Mesendoderm (in vitro differentiated cells): Measurements from ENCODE around the gene RBM12.

Experiments used
- DNase-seq: peaks from one replicate; pipeline ENCODE4 v3.0.0; 2013
- H2AK5ac ChIP-seq: 2 replicates; pipeline ENCODE4 v1.6.1; 2013; ENCODE audit warnings: low read length, inconsistent platforms
- H2BK120ac ChIP-seq: 2 replicates; pipeline ENCODE4 v1.6.1; 2013; ENCODE audit warnings: low read depth, mild to moderate bottlenecking, low read length, moderate library complexity, mixed read lengths
- H2BK15ac ChIP-seq: replicated peaks from 2 replicates; pipeline ENCODE4 v1.6.1; 2013; ENCODE audit warnings: low read depth, mild to moderate bottlenecking, moderate library complexity
- H2BK5ac ChIP-seq: 2 replicates; pipeline ENCODE4 v1.6.1; 2013; ENCODE audit warnings: low read length, inconsistent platforms
- H3K18ac ChIP-seq: 2 replicates; pipeline ENCODE4 v1.6.1; 2013; ENCODE audit warnings: mild to moderate bottlenecking, low read length, mixed read lengths
- H3K23ac ChIP-seq: one replicate; pipeline ENCODE4 v1.6.1; 2013; ENCODE audit warnings: low read length
- H3K27ac ChIP-seq: 2 replicates; pipeline ENCODE4 v1.5.1; 2013; ENCODE audit warnings: low read depth, mild to moderate bottlenecking, inconsistent platforms, low read length, moderate library complexity
- H3K27me3 ChIP-seq: 2 replicates; pipeline ENCODE4 v1.6.1; 2013; ENCODE audit warnings: low read length, control low read depth, mild to moderate bottlenecking, inconsistent platforms; ENCODE audit not compliant: insufficient read depth, poor library complexity
- H3K36me3 ChIP-seq: 2 replicates; pipeline ENCODE4 v1.6.1; 2013; ENCODE audit warnings: low read length, inconsistent platforms; ENCODE audit not compliant: control insufficient read depth, insufficient read depth
- H3K4ac ChIP-seq: one replicate; pipeline ENCODE4 v1.6.1; 2013; ENCODE audit warnings: low read depth, mild to moderate bottlenecking, low read length, moderate library complexity
- H3K4me1 ChIP-seq: 2 replicates; pipeline ENCODE4 v1.6.1; 2013; ENCODE audit warnings: low read depth, low read length, inconsistent platforms; ENCODE audit not compliant: control insufficient read depth
- H3K4me2 ChIP-seq: 2 replicates; pipeline ENCODE4 v1.6.1; 2013; ENCODE audit warnings: low read length
- H3K4me3 ChIP-seq: 2 replicates; pipeline ENCODE4 v1.5.1; 2013; ENCODE audit warnings: mild to moderate bottlenecking, low read length
- H3K56ac ChIP-seq: one replicate; pipeline ENCODE4 v1.6.1; 2013; ENCODE audit warnings: low read length
- H3K79me1 ChIP-seq: 2 replicates; pipeline ENCODE4 v1.6.1; 2013; ENCODE audit warnings: low read length, inconsistent platforms
- H3K79me2 ChIP-seq: 2 replicates; pipeline ENCODE4 v1.6.1; 2013; ENCODE audit warnings: mild to moderate bottlenecking, low read length; ENCODE audit not compliant: control insufficient read depth, insufficient read depth
- H3K9ac ChIP-seq: 2 replicates; pipeline ENCODE4 v1.6.1; 2013; ENCODE audit warnings: low read length, inconsistent platforms
- H4K5ac ChIP-seq: one replicate; pipeline ENCODE4 v1.6.1; 2013; ENCODE audit warnings: low read length
- H4K8ac ChIP-seq: one replicate; pipeline ENCODE4 v1.6.1; 2013; ENCODE audit warnings: low read depth, mild to moderate bottlenecking, control low read depth, low read length, moderate library complexity
- WGBS: extraction: QIAGEN DNeasy Blood & Tissue Kit; methylation state at CpG from one replicate; pipeline ENCODE4 v1.1.7; 2013; ENCODE audit warnings: low lambda C conversion rate, missing lambda C conversion rate; ENCODE audit not compliant: insufficient coverage; ENCODE audit errors: extremely low coverage; 5-methylcytosine and 5-hydroxymethylcytosine counted together

The RBM12 gene

GRCh38 chr20:35650632-35651031, 14.1 kb downstream of the RBM12 start:
- no peak overlapping the region for H4K8ac ChIP-seq
- no peak overlapping the region for H3K23ac ChIP-seq
- H3K56ac ChIP-seq, result no peak overlapping the region
- H3K79me1 ChIP-seq, result peaks cover 20% of the 10 kb centered on the region
- H2BK15ac ChIP-seq, result no peak overlapping the region
- no peak overlapping the region for H3K4me2 ChIP-seq
- peaks cover 11% of the 10 kb centered on the region for H3K36me3 ChIP-seq
- H3K79me2 ChIP-seq, result peaks cover 65% of the 10 kb centered on the region
- H3K9ac ChIP-seq, result no peak overlapping the region
- WGBS, result no CpG with 5 or more reads among the region's 3 CpGs
- no peak overlapping the region for H3K4ac ChIP-seq
- no peaks in the 10 kb centered on the region for H3K27me3 ChIP-seq
- H3K27ac ChIP-seq, result no peak overlapping the region
- no peak overlapping the region for H2AK5ac ChIP-seq
- H3K4me3 ChIP-seq, result no peak overlapping the region
- H2BK5ac ChIP-seq, result no peak overlapping the region
- no peak overlapping the region for H3K18ac ChIP-seq
- no peak overlapping the region for H2BK120ac ChIP-seq
- no peaks in the 10 kb centered on the region for H3K4me1 ChIP-seq
- no peak for DNase-seq
- H4K5ac ChIP-seq, result no peak overlapping the region

DNA sequence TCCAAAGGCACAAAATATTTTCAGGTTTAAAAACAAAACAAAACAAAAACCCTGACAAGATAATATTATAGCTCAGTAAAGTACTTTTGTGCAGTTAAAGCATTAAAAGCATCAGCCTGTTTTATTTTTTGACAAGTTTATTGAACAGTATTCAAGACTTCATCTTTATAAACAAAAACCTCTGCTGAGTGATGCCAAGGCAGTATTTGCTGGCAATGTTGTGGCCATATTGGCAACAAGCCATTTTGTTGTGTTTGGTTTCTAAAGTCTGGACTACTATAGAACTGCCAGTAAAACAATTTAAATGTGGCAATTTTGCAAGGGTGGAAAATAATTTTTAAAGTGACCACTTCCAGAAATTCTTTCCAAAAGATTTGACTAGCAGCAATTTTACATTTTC, 15.9 kb downstream of the RBM12 start:
- Histone ChIP-seq H3K23ac (no peak overlapping the region), H3K9ac (no peak overlapping the region), H2AK5ac (no peak overlapping the region), H3K4ac (no peak overlapping the region), H3K4me2 (no peak overlapping the region), H2BK120ac (no peak overlapping the region), H3K79me1 (peaks cover 20% of the 10 kb centered on the region), H3K27ac (no peak overlapping the region), H3K79me2 (peaks cover 63% of the 10 kb centered on the region), H3K27me3 (no peaks in the 10 kb centered on the region), H3K36me3 (peaks cover under 1% of the 10 kb centered on the region), H4K8ac (no peak overlapping the region), H3K4me1 (no peaks in the 10 kb centered on the region), H2BK15ac (no peak overlapping the region), H2BK5ac (no peak overlapping the region), H3K56ac (no peak overlapping the region), H4K5ac (no peak overlapping the region), H3K18ac (no peak overlapping the region), H3K4me3 (no peak overlapping the region)
- DNase-seq, result no peak

- no peak overlapping the region for H2BK15ac ChIP-seq
- no peaks in the 10 kb centered on the region for H3K36me3 ChIP-seq
- no peak overlapping the region for H3K4me3 ChIP-seq
- H3K79me1 ChIP-seq, result peaks cover 32% of the 10 kb centered on the region
- no peak overlapping the region for H2BK5ac ChIP-seq
- no peak overlapping the region for H3K56ac ChIP-seq
- no peak overlapping the region for H2BK120ac ChIP-seq
- no peak overlapping the region for H2AK5ac ChIP-seq
- H3K79me2 ChIP-seq, result peaks cover 48% of the 10 kb centered on the region
- no peak overlapping the region for H3K4me2 ChIP-seq
- H4K8ac ChIP-seq, result no peak overlapping the region
- no peak overlapping the region for H3K23ac ChIP-seq
- no CpG with 5 or more reads among the region's 2 CpGs for WGBS
- H4K5ac ChIP-seq, result no peak overlapping the region
- H3K9ac ChIP-seq, result no peak overlapping the region
- no peak for DNase-seq
- H3K27me3 ChIP-seq, result no peaks in the 10 kb centered on the region
- no peak overlapping the region for H3K4ac ChIP-seq
- H3K27ac ChIP-seq, result no peak overlapping the region
- H3K18ac ChIP-seq, result no peak overlapping the region
- no peaks in the 10 kb centered on the region for H3K4me1 ChIP-seq
Observed at GRCh38 chr20:35644806-35645205, 19.9 kb downstream of the RBM12 start.

DNA sequence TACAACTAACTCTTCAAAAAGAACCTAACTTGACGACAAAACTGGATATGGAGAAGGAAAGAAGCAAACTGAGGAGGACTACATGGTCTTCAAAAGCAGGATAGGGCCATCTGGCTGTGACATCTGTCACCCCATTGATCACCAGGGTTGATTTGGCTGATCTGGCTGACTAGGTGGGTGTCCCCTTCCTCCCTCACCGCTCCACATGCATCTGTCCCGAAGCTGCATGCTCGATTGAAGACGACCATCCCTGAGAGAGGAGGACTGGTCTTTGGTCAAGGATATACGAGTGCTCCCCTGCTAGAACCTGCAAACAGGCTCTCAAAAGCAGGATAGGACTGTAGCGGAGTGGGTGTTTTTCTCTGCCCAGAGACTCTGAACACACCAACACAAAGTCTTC, 21.7 kb downstream of the RBM12 start:
- no peaks in the 10 kb centered on the region for H3K4me1 ChIP-seq
- H3K23ac ChIP-seq, result no peak overlapping the region

GRCh38 chr20:35641743-35642142, 23.0 kb downstream of the RBM12 start:
- DNase-seq, result no peak
- no CpG with 5 or more reads among the region's 4 CpGs for WGBS
- H3K56ac ChIP-seq, result no peak overlapping the region

More for the DNA sequence above, 21.7 kb downstream of the RBM12 start:
- Histone ChIP-seq H2AK5ac (no peak overlapping the region), H3K36me3 (no peaks in the 10 kb centered on the region), H3K27me3 (no peaks in the 10 kb centered on the region), H2BK15ac (no peak overlapping the region), H3K4ac (no peak overlapping the region), H3K79me2 (peaks cover 44% of the 10 kb centered on the region), H3K18ac (no peak overlapping the region), H3K56ac (no peak overlapping the region), H3K79me1 (peaks cover 35% of the 10 kb centered on the region), H3K4me3 (no peak overlapping the region), H3K4me2 (no peak overlapping the region), H4K8ac (no peak overlapping the region), H3K9ac (no peak overlapping the region), H2BK120ac (no peak overlapping the region), H4K5ac (no peak overlapping the region), H3K27ac (no peak overlapping the region), H2BK5ac (no peak overlapping the region)
- DNase-seq, result no peak
- WGBS, result no CpG with 5 or more reads among the region's 7 CpGs

DNA sequence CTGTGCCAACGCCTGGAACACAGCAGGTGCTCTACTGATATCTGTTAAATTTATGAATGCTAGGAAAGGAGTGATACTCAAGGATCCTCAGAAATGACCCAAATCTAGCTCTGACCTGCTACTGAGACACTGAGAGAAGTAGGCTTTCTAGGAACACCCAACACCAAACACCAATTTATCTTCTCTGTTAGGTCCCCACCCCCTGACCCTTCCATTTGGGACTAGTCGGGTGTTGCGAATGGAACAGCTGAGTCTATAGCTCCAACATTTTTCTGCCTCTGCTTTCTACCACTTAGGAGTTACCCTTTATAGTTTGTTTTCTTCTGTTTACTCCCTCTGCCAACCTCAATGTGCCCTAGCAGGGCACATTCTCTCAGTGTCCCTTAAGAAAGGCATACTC, 24.0 kb downstream of the RBM12 start:
- H3K27me3 ChIP-seq, result no peaks in the 10 kb centered on the region
- no peaks in the 10 kb centered on the region for H3K36me3 ChIP-seq
- H4K5ac ChIP-seq, result no peak overlapping the region
- no CpG with 5 or more reads among the region's 3 CpGs for WGBS
- H3K9ac ChIP-seq, result no peak overlapping the region
- H3K4ac ChIP-seq, result no peak overlapping the region
- no peak overlapping the region for H3K4me3 ChIP-seq
- H3K23ac ChIP-seq, result no peak overlapping the region
- no peak overlapping the region for H3K27ac ChIP-seq
- no peak overlapping the region for H3K56ac ChIP-seq
- no peak overlapping the region for H3K18ac ChIP-seq
- no peak overlapping the region for H2BK5ac ChIP-seq
- H2AK5ac ChIP-seq, result no peak overlapping the region
- no peak overlapping the region for H3K4me2 ChIP-seq
- H2BK120ac ChIP-seq, result no peak overlapping the region
- no peak overlapping the region for H4K8ac ChIP-seq
- peaks cover 46% of the 10 kb centered on the region for H3K79me2 ChIP-seq
- H3K4me1 ChIP-seq, result no peaks in the 10 kb centered on the region
- no peak for DNase-seq
- no peak overlapping the region for H2BK15ac ChIP-seq
- H3K79me1 ChIP-seq, result peaks cover 36% of the 10 kb centered on the region

More at GRCh38 chr20:35641743-35642142, 23.0 kb downstream of the RBM12 start:
- Histone ChIP-seq H2BK5ac (no peak overlapping the region), H3K4me1 (no peaks in the 10 kb centered on the region), H3K23ac (no peak overlapping the region), H3K9ac (no peak overlapping the region), H2AK5ac (no peak overlapping the region), H4K8ac (no peak overlapping the region), H3K18ac (no peak overlapping the region), H2BK15ac (no peak overlapping the region), H3K36me3 (no peaks in the 10 kb centered on the region), H3K4ac (no peak overlapping the region), H3K4me2 (no peak overlapping the region), H3K4me3 (no peak overlapping the region), H2BK120ac (no peak overlapping the region), H3K79me2 (peaks cover 48% of the 10 kb centered on the region), H3K79me1 (peaks cover 38% of the 10 kb centered on the region), H3K27me3 (no peaks in the 10 kb centered on the region), H3K27ac (no peak overlapping the region), H4K5ac (no peak overlapping the region)
